RWPE2 (cell line): ENCODE measurements around the gene ANKRD37.

Experiments used
- ATAC-seq: fragments of 200-7000 bp; cut with Tn5 transposase; 3 replicates; pipeline ENCODE4 v1.9.1; 2021; ENCODE audit warnings: low read depth
- DNase-seq: peaks from one replicate; pipeline ENCODE4 v3.0.0-alpha.2; 2020; ENCODE audit warnings: low spot score
- H3K27ac ChIP-seq: fragments of 450-650 bp; 2 replicates; pipeline ENCODE4 v1.5.1; 2017; ENCODE audit warnings: mild to moderate bottlenecking; ENCODE audit not compliant: poor library complexity, severe bottlenecking
- H3K27me3 ChIP-seq: fragments of 250-450 bp; sonication (Bioruptor Pico); 2 replicates; pipeline ENCODE4 v1.5.1; 2021; ENCODE audit warnings: mild to moderate bottlenecking, moderate library complexity; ENCODE audit not compliant: insufficient read depth, poor library complexity, severe bottlenecking
- H3K36me3 ChIP-seq: fragments of 250-450 bp; sonication (Bioruptor Pico); 2 replicates; pipeline ENCODE4 v1.5.1; 2020; ENCODE audit warnings: low read depth, mild to moderate bottlenecking, moderate library complexity
- H3K4me1 ChIP-seq: fragments of 250-450 bp; sonication (Bioruptor Pico); 2 replicates; pipeline ENCODE4 v1.5.1; 2021; ENCODE audit warnings: mild to moderate bottlenecking, moderate library complexity; ENCODE audit not compliant: insufficient read depth, poor library complexity, severe bottlenecking
- H3K4me3 ChIP-seq: fragments of 250-450 bp; sonication (Bioruptor Pico); 2 replicates; pipeline ENCODE4 v1.5.1; 2021; ENCODE audit warnings: mild to moderate bottlenecking, moderate library complexity; ENCODE audit not compliant: severe bottlenecking
- H3K9me3 ChIP-seq: fragments of 250-450 bp; sonication (Bioruptor Pico); 2 replicates; pipeline ENCODE4 v1.5.1; 2021; ENCODE audit warnings: mild to moderate bottlenecking, moderate library complexity; ENCODE audit not compliant: severe bottlenecking
- CTCF ChIP-seq: fragments of 450-650 bp; IDR thresholded peaks from one replicate; pipeline ENCODE4 v1.5.1; 2017; ENCODE audit warnings: mild to moderate bottlenecking, moderate library complexity; ENCODE audit not compliant: poor library complexity, severe bottlenecking

The ANKRD37 gene

DNA sequence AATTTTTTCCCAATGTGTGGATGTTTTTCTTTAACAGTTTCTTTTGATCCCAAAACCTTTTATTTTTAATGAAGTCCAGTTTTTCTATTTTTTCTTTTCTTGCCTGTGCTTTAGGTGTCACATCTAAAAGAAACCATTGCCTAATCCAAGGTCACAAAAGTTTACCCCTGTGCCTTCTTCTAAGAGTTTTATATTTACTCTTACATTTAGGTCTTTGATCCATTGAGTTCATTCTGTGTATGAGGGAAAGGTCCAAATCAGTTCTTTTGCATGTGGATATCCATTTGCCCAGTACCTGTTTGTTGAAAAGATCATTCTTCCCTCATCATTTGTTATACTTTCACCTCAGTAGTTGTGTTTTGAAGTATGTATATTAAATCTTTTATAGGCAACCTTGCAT is 13.9 kb upstream of the ANKRD37 start:
- ATAC-seq: no peak

GRCh38 chr4:185383451-185383850 is 13.2 kb upstream of the ANKRD37 start:
- Histone ChIP-seq H3K4me3 (no peak overlapping the region), H3K4me1 (peaks cover 29% of the 10 kb centered on the region), H3K36me3 (no peaks in the 10 kb centered on the region), H3K9me3 (no peaks in the 10 kb centered on the region), H3K27me3 (no peaks in the 10 kb centered on the region), H3K27ac (no peak overlapping the region)
- no peak for DNase-seq
- 0 out of 3 replicates have a peak, but pooled peaks have one; percentile 51 for ATAC-seq
- TF ChIP-seq CTCF: no peak

More for the DNA sequence above, 13.9 kb upstream of the ANKRD37 start:
- no peak for TF ChIP-seq CTCF
- DNase-seq: no peak
- Histone ChIP-seq H3K9me3 (no peaks in the 10 kb centered on the region), H3K27me3 (no peaks in the 10 kb centered on the region), H3K36me3 (no peaks in the 10 kb centered on the region), H3K27ac (no peak overlapping the region), H3K4me1 (peaks cover 29% of the 10 kb centered on the region), H3K4me3 (no peak overlapping the region)

DNA sequence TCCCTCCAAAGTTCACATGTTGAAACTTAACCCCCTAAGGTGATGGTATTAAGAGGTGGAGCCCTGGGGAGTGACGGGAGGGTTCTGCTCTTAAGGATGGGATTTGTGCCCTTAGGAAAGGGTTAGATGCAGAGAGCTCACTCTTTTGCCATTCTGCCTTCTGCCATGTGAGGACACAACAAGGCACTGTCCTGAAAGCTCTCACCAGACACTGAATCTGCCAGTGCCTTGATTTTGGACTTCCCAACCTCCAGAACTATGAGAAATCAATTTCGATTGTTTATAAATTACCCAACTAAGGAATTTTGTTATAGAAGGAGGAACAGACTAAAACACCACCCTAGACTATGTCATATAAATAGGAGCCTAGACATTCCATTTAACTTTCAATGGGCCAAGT is 12.6 kb upstream of the ANKRD37 start:
- TF ChIP-seq CTCF: no peak
- no peak overlapping the region for H3K27ac ChIP-seq
- no peak for ATAC-seq
- no peaks in the 10 kb centered on the region for H3K9me3 ChIP-seq
- no peaks in the 10 kb centered on the region for H3K27me3 ChIP-seq
- DNase-seq: no peak
- H3K4me3 ChIP-seq: no peak overlapping the region
- H3K4me1 ChIP-seq: peaks cover 29% of the 10 kb centered on the region
- H3K36me3 ChIP-seq: no peaks in the 10 kb centered on the region

GRCh38 chr4:185384930-185385331 is 11.7 kb upstream of the ANKRD37 start:
- Histone ChIP-seq H3K36me3 (no peaks in the 10 kb centered on the region), H3K4me1 (peaks cover 29% of the 10 kb centered on the region), H3K9me3 (no peaks in the 10 kb centered on the region), H3K27ac (peak overlapping the region; percentile 27), H3K27me3 (no peaks in the 10 kb centered on the region), H3K4me3 (no peak overlapping the region)
- no peak for DNase-seq
- no peak for TF ChIP-seq CTCF
- ATAC-seq: peak; percentile 49; the same call in 2 of the 3 replicates

GRCh38 chr4:185387957-185388356 is 8.7 kb upstream of the ANKRD37 start:
- TF ChIP-seq CTCF: no peak
- ATAC-seq (no peak), DNase-seq (no peak)
- Histone ChIP-seq H3K27ac (no peak overlapping the region), H3K36me3 (no peaks in the 10 kb centered on the region), H3K4me3 (no peak overlapping the region), H3K9me3 (no peaks in the 10 kb centered on the region), H3K4me1 (peaks cover 18% of the 10 kb centered on the region), H3K27me3 (no peaks in the 10 kb centered on the region)
